ENCODE results near the gene TRIM56. TPM values are rescaled to one million over a fixed set of nuclear protein-coding genes. Genes with fewer than 3 reads are reported as not detected.
"Not testable (repeated sequence)": the region's sequence is repeated elsewhere in the genome, so short reads cannot be mapped to it uniquely, and the experiment has no call there.

Gene TRIM56
- total RNA-seq, 1 donor from 2014 or later = 11.9 TPM

GRCh38 chr7:101092266-101092905 lies 7.1 kb downstream of the TRIM56 start:
- not testable (repeated sequence) for DNase-seq

- DNase-seq = no peak
These were observed 8.6 kb downstream of the TRIM56 start for GRCh38 chr7:101093906-101094305.

GRCh38 chr7:101094376-101094775 lies 9.1 kb downstream of the TRIM56 start:
- DNase-seq = no peak

- DNase-seq = peak; percentile 62
These were observed 9.6 kb downstream of the TRIM56 start for GRCh38 chr7:101094791-101095375.

- DNase-seq = no peak
These were observed 11.2 kb downstream of the TRIM56 start for GRCh38 chr7:101096331-101096956.

- DNase-seq = no peak
These were observed 11.7 kb downstream of the TRIM56 start for GRCh38 chr7:101096957-101097347.

- DNase-seq = no peak
These were observed 12.3 kb downstream of the TRIM56 start for GRCh38 chr7:101097561-101097960.

GRCh38 chr7:101099969-101100781 lies 14.9 kb downstream of the TRIM56 start:
- peak; percentile 90 for DNase-seq

GRCh38 chr7:101100858-101101847 lies 15.9 kb downstream of the TRIM56 start:
- DNase-seq = no peak

GRCh38 chr7:101102026-101102425 lies 16.7 kb downstream of the TRIM56 start:
- no peak for DNase-seq

- DNase-seq = not testable (repeated sequence)
These were observed 18.4 kb downstream of the TRIM56 start for GRCh38 chr7:101103701-101104100.

GRCh38 chr7:101104193-101104713 lies 19.0 kb downstream of the TRIM56 start:
- DNase-seq = no peak

GRCh38 chr7:101104799-101105198 lies 19.5 kb downstream of the TRIM56 start:
- DNase-seq = no peak

- DNase-seq = not testable (repeated sequence)
These were observed 20.0 kb downstream of the TRIM56 start for GRCh38 chr7:101105248-101105647.

- DNase-seq = no peak
These were observed 21.1 kb downstream of the TRIM56 start for GRCh38 chr7:101106386-101106785.

- peak; percentile 54 for DNase-seq
These were observed 23.1 kb downstream of the TRIM56 start for GRCh38 chr7:101108330-101108857.

GRCh38 chr7:101108961-101109360 lies 23.7 kb downstream of the TRIM56 start:
- DNase-seq = no peak

- DNase-seq = no peak
These were observed 24.1 kb downstream of the TRIM56 start for GRCh38 chr7:101109368-101109767.

GRCh38 chr7:101111261-101111660 lies 26.0 kb downstream of the TRIM56 start:
- DNase-seq = no peak

- peak; percentile 40 for DNase-seq
These were observed 27.0 kb downstream of the TRIM56 start for GRCh38 chr7:101112233-101112632.

GRCh38 chr7:101113140-101113539 lies 27.9 kb downstream of the TRIM56 start:
- not testable (repeated sequence) for DNase-seq

All from tongue (tissue), 2 donors.